NB4 (cell line): ENCODE results near the gene SRGAP1.

Experiments
- CTCF ChIP-seq: IDR thresholded peaks from one replicate; pipeline ENCODE4 v1.5.1; 2012; ENCODE audit warnings: low read depth, low read length
- MAX ChIP-seq: IDR thresholded peaks from 2 replicates; pipeline ENCODE4 v1.6.1; 2011; ENCODE audit warnings: low read depth, low read length
- POLR2A ChIP-seq: IDR thresholded peaks from 2 replicates; pipeline ENCODE4 v1.6.1; 2011; ENCODE audit warnings: mild to moderate bottlenecking; ENCODE audit not compliant: insufficient read length; ENCODE audit errors: extremely low read depth

- no peak for TF ChIP-seq POLR2A
- no peak for TF ChIP-seq CTCF
- no peak for TF ChIP-seq MAX
Measured at GRCh38 chr12:64001439-64001838, 156.9 kb downstream of the SRGAP1 start.
